SKM-1 treated with dmso at 0.1 percent for 144 hours (cell line): ENCODE data around the gene ARHGAP24.
"Not testable (repeated sequence)": the region's sequence is repeated elsewhere in the genome, so short reads cannot be mapped to it uniquely, and the experiment has no call there.

Experiments used
- DNase-seq: peaks from one replicate; lab custom pipeline; 2025; ENCODE audit not compliant: unreplicated experiment; lab: John Stamatoyannopoulos, UW

Gene ARHGAP24

DNA sequence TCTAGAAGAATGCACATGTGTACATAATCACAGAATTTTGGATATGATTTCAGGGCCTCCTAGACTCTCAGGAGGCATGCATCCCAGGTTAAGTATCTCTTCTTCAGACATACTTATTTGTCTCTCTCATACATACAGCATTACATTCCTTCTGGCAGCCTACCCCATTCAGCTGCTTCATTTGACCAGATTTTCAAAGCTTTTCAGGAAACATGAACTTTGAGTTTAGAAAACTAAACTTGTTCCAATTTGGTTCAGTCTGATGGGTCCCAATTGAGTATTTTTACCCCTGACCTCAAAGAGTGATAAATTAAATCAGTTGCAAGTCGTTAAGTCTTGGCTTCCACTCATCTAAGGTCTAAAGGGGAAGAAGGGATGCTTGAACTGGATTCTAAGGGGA, 330.9 kb downstream of the ARHGAP24 start:
- no peak for DNase-seq

DNA sequence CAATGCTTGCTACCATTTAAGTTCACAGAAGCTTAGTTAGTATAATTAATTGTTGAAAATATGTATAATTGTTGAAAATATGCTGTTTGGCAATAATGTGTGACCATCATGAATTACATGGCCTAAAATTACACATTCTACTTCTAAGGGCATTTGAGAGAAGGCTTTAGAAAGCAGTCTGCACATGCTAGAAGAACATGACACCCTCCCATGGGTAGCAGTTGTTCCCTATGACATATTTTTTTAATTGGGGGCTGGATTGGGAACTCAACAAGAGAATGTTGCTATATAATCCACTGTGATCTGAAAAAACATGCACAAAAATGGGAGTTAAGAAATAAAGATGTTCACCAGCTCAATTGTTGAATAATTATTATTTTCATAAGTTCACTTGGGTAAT, 331.4 kb downstream of the ARHGAP24 start:
- no peak for DNase-seq

DNA sequence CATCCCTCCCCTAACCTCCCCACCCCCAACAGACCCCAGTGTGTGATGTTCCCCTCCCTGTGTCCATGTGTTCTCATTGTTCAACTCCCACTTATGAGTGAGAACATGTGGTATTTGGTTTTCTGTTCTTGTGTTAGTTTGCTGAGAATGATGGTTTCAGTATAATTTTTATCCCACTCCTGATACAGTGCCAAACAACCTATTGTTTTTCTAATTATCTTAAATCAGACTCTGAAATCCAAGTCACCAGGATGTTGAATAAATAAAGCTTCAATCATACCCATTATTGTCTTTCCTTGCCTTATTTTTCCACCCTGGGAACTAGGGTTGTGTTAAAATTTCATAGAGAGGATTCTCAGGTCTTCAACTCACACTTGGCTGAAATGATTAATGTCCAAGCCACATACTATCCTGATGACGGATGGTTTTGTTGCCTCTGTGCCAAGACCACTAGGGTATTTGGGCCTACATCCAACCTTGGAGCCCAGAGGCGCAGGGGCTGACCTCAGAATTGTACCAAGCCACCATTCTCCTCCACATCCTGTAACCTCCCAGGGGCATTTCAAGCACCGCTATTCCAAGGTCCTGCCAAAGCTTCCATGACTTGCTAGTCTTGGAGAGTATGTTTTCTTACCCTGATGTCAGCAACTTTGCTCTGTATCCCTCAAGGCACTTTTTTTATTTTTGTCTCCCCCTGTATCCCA, 332.4 kb downstream of the ARHGAP24 start:
- no peak for DNase-seq

DNA sequence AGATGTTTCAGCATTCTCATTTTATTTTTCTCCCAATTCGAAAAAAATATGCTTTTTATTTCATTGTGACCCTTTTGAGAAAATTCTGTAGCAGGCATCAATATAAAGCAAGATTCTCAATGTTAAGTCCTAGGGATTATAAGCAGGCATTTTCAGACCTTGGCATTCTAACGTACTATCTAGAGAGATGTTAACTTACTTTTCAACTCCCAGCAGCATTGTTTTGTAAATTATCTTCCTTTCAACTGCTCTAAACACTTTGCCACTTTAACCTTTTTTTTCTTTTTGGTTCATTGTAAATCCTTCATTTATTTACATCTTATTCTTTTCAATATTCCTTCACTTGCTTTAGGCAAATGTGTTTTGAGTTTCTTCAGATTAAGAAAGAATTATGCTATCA, 333.2 kb downstream of the ARHGAP24 start:
- DNase-seq, result no peak

DNA sequence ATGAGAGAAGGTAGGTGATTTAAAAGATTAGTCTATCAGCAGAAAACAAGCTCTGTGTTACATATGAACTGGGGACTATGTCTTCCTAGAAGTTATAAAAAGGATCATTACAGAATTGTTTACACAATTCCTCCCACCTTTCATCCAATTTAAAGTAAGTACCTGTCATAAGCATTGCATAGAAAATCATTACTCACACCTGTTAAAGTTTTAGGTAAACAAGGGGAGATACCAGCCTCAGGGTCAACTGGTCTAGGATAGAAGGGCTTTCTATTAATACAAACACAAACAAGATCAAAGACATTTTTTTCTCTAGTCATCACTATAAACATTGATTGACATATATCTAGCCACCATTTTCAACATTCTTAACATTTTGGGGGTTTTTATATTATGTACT, 333.9 kb downstream of the ARHGAP24 start:
- DNase-seq, result no peak

DNA sequence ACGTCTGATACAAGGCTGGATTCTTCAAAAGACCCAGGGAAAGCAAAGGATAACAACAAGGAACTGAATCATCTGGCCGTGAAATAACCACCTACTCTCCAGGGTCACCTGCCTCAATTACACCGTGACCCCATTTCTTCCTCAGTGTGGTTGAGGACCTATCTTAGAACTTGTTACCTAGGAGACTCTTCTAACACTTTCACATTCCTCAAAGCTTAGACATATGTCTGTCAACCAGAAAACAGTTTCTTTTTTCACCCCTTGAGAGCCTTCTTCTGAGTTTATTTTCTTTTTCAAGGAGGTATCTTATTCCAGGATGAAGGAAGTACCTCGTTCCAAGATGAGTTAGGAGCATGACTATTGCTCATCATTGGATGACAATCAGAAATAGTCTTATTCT, 337.8 kb downstream of the ARHGAP24 start:
- DNase-seq, result no peak

DNA sequence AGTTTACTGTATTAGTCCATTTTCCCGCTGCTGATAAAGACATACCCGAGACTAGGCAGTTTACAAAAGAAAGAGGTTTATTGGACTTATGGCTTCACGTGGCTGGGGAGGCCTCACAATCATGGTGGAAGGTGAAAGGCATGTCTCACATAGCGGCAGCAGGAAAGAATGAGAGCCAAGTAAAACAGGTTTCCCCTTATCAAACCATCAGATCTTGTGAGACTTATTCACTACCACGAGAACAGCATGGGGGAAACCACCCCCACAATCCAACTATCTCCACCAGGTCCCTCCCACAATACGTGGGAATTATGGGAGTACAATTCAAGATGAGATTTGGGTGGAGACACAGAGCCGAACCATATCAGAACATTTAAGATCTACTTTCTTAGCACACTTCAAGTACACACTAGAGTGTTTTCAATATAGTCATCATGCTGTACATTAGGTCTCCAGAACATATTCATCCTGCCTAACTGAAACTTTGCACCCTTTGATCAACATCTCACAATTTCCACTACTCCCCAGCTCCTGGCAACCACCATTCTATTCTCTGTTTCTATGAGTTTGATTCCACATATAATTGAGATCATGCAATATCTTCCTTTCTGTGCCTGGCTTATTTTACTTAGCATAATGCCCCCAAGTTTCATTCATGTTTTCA, 341.0 kb downstream of the ARHGAP24 start:
- no peak for DNase-seq

DNA sequence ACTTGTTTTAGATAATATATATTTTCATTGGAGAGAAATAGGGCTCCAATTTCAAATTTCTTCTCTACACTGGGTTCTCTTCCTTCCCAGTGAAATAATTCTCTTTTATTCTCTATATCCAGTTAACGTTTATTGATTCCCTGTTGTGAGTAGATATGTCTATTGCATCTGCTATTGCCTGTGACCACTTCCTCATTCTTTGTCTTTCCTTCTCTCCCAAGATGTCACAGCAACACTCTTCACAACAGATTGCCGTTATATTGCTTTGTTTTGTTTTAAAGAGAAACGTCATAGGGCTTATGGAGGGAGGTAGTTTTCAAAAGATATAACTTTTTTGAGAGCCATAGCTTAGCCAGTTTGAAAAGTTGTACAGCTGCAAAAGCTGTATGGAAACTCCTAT, 343.8 kb downstream of the ARHGAP24 start:
- DNase-seq, result peak; percentile 40

DNA sequence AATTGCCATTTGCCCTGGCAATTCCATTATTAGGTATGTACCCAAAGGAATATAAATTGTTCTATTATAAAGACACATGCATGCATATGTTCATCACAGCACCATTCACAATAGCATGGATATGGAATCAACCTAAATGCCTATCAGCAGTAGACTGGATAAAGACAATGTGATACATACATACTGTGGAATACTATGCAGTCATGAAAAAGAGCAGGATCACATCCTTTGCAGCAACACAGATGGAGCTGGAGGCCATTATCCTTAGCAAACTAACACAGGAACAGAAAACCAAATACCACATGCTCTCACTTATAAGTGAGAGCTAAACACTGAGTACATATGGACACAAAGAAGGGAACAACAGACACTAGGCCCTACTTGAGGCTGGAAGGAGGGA, 345.2 kb downstream of the ARHGAP24 start:
- not testable (repeated sequence) for DNase-seq

DNA sequence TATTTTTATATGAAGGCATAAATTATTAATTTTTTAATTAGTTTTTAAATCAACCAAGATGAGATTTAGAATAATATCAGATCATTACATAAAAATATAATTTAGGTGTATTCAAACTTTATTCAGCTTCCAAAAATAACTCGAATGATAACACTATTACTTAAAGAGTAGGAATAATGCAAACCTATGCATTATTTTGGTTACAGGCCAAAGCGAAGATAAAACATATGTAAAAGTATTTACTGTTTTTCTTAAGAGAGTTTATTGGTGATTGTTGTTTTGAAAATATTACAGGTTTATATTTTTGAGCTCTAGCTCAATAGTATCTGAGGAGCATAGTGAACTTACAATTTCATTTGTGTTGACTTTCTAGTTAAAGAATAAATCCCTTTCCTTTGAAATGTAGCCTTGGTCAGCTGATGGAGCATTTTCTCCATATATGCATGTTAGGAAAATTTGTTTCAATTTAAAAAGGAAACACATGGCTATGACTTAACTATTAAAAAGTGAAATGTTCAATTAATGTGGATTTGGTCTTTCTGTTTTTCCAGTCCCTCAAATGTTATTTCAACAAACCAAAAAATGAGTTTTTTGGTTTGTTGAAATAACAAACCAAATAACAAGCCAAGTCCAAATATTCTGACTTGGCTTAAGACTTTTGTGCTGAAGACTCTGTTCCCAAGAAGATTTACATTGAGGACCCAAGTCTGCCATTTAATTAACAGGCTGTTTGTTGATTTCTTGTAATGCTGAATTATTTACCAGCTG, 346.9 kb downstream of the ARHGAP24 start:
- no peak for DNase-seq

DNA sequence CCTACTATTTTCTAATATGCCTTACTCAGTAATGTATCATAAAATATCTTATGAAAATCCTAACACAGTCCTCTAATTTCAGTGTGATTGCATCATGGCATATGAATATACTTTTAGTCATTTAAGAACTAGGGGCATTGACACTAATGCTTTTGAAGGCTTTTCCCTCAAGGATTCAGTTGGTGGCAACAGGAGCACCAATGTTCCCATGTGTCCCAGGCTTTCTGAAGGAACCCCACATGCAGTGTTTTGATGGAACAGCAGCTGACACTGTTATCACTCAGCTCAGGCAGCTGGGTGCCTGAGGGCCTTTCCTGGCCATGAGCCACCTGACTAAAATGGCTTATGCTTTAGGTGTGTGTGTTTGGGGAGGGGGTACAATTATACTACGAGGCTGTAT, 348.3 kb downstream of the ARHGAP24 start:
- no peak for DNase-seq

DNA sequence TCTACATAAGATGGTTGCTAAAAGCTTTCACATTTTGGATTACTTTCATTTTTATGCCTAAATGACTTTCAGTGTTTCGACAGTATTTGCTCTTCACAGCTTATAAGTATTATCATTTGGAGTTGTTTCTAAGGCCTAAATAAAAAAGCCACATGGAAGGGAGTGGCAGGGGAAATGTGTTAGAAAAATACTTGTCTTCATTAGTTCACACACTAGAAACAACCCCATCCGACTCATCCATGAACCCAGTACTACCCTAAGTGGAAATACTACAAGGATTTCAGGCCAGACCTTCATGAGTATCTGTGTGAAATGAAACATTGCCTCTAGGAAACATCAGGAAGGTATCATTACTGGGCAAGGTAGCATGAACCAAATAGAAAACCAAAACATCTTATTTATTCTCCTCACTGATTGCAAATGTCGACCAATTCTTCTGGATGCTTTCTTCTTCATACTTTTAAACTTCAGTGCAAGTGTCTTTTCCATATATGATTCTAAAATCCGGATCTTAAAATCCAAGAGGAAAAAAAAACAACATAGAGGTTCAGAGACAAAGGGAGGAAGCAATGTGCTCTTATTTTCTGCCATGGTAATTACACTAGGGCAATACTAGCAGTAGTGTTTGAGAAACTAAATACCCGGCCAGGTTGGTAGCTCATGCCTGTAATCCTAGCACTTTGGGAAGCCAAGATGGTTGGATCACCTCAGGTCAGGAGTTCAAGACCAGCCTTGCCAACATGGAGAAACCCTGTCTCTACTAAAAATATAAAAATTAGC, 349.4 kb downstream of the ARHGAP24 start:
- no peak for DNase-seq

DNA sequence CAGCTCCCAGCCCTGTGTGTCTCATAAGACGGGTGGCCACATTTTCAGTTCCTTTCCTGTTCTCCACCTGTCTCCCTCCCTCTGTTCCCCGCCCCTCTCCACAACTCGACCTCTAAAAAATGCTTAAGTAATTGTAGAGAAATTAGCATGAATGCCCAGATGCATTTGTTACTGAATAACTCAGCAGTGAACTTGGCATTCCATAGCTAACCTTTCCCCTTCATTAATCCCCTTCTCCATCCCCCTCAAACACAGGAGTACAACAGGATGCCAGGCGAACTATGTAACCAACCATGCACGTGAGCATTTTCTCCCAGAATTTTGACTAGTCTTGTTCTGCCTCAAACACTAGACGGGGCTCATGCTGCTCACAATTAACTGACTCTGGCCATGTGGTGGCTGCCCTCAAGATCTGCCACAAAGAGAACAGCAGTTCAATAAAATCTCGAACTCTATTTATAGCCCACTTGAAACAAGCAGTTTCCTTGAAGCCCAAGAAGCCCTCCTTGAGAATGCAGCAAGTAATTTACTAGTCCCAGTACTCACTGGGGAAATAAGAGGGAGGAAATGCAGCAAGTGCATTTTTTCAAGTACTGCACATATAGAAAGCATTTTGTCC, 351.2 kb downstream of the ARHGAP24 start:
- DNase-seq, result no peak

DNA sequence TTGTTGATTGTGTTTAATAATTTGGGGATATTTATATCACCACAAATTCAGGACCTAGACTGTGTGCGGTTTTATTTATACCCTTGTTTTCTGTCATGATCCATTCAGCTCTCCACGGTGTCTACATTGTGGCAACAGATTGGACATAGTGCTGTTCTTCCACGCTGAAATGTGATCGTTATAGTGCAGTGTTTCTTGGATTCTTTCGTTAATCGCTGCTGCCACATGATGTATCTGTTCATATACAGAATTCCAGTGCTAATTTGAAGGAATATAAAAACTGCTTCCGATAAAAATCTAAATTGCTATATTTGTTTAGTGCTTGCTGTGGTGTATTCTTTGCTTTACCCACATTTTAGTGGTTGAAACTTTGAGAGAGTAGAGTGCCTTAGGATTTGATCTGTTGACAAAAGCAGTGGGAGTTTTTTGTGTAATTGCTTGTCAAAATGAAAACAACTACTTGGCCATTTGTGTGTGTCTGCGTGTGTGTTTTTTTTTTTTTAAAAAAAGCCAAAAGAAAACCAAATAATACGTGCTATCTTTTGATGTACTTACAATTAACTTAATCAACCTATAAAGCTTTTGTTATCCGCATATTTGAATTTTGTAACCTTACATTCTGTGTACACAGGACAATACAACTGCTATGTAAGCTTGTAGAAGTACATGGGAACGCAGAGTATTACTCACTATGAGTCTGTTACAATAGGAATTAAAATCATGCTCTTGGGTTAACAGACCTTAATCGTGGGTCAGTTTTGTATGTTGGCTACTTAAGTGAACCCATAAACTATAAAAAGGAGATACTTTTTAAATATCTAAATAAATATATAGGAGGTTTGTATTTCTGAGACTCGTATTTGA, 353.3 kb downstream of the ARHGAP24 start:
- no peak for DNase-seq

DNA sequence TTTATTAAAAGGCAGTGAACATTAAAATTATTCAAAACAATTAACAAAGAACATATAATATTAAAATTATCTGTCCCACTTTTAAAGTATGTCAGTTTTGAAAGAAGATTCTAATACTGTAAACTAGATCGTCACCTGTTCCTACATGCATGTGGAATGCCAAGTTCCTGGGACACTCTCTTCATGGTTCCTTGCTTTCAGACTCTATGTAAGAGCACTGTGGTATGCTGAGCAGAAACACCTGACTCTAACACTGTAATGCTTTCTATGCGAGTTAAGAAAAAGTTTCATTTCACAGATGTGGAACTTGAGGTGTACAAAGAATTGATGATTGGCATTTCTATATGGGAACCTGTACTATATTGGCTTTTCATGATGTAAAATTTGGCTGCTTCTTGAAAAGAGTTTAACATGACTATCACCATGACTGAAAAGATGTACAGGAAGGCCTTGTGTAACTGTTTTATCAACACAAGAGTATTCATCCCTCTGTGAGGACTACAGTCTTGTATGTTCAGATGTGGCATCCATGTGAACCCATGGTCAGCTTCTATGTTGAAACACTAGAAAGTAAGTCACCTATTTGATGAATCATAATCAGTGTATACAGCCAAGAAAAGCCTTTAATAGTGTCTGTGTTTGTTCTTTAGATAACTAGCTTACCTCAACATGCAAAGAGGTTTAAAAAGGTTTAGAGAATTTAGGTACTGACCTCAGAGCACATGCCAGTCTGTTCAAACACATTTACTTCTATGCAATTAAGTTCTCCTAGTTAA, 354.5 kb downstream of the ARHGAP24 start:
- no peak for DNase-seq

DNA sequence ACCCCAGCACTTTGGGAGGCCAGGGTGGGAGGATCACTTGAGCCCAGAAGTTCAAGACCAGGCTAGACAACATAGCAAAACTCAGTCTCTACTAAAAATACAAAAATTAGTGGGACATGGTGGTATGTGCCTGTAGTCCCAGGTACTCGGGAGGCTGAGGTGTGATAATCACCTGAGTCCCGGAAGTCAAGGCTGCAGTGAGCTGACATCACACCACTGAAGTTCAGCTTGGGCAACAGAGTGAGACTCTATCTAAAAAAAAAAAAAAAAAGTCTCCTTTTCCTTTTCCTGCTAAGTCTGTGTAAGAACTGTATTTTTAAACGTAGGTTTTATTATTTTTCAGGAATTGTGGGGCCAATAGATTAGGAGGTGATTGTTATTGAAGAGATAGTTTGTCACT, 356.7 kb downstream of the ARHGAP24 start:
- DNase-seq, result no peak

DNA sequence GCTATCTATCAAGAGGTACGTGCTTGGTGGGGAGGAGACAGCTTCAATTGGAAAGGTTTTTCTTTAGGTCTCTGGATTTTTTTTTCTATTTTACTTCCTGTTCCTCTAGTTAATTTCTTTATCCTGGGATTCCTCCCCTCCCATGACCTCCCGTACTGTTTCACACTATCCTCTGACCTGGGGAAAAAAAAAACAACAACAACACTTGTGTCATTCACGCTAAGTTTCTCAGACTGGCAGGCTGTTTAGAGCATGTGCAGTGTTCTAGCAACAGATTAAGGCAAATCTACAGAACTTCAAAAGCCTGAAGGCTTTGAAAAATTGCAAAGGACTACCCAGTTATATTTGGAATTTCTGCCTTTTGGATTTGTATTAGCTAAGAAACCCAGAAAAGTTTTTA, 358.4 kb downstream of the ARHGAP24 start:
- no peak for DNase-seq

DNA sequence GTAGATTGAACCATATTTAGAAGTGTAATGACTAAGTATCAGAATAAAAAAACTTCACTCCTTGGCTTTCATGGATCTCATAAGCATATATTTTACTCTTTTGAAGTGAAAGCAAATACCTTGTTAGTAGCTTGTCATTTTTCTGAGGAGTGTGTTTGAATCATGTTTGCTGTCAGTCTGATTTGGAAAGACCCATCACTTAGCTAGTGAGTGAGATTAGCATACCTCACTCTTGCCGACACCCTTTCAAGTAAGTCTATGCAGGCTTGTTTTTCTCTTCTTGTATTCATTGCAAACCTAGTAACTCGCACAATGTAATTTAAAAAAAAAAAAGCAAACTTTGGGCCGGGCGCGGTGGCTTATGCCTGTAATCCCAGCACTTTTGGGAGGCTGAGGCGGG, 360.0 kb downstream of the ARHGAP24 start:
- no peak for DNase-seq
